Natural killer cell (primary cell): ENCODE results near the gene MITF. TPM values are rescaled to one million over a fixed set of nuclear protein-coding genes. Genes with fewer than 3 reads are reported as not detected.

Source experiments
- ATAC-seq, 3 donors: fragments of 150-1000 bp in 2 of 3; fragments of 200-7000 bp in 1 of 3; cut with Tn5 transposase; 1 replicate in 1 of 3; 2 replicates in 2 of 3; pipeline ENCODE4 v1.10.0; 2021; ENCODE audit warnings: mild to moderate bottlenecking in 2 of 3, moderate library complexity in 2 of 3
- DNase-seq, 2 donors: peaks; one replicate each; pipeline versions ENCODE4 v3.0.0 to v3.0.0-alpha.2; 2013 to 2021; ENCODE audit warnings: mixed read lengths in 1 of 2
- H3K27ac ChIP-seq: one replicate; pipeline ENCODE4 v1.5.1; 2013; ENCODE audit warnings: mild to moderate bottlenecking, low read length
- H3K27me3 ChIP-seq: one replicate; pipeline ENCODE4 v1.6.1; 2013; ENCODE audit warnings: low read length; ENCODE audit not compliant: control insufficient read depth, insufficient read depth
- H3K36me3 ChIP-seq: one replicate; pipeline ENCODE4 v1.6.1; 2013; ENCODE audit warnings: low read length; ENCODE audit not compliant: control insufficient read depth, insufficient read depth
- H3K4me1 ChIP-seq: one replicate; pipeline ENCODE4 v1.6.1; 2013; ENCODE audit warnings: low read length; ENCODE audit not compliant: control insufficient read depth, insufficient read depth
- H3K4me3 ChIP-seq: one replicate; pipeline ENCODE4 v1.5.1; 2013; ENCODE audit warnings: low read length
- H3K9me3 ChIP-seq: one replicate; pipeline ENCODE4 v1.6.1; 2013; ENCODE audit warnings: low read length; ENCODE audit not compliant: control insufficient read depth, insufficient read depth
- H3K27ac Mint-ChIP-seq, 2 donors: one replicate each; pipeline ENCODE4 v1.8.0; 2022; ENCODE audit warnings: mild to moderate bottlenecking in 2 of 2, mixed read lengths in 2 of 2, moderate library complexity in 1 of 2
- H3K27me3 Mint-ChIP-seq, 2 donors: one replicate each; pipeline ENCODE4 v1.8.0; 2022; ENCODE audit warnings: low read depth in 2 of 2, mixed read lengths in 2 of 2
- H3K36me3 Mint-ChIP-seq: one replicate; pipeline ENCODE4 v1.8.0; 2022; ENCODE audit warnings: mixed read lengths
- H3K4me1 Mint-ChIP-seq, 2 donors: one replicate each; pipeline ENCODE4 v1.8.0; 2022; ENCODE audit warnings: mixed read lengths in 2 of 2
- H3K4me3 Mint-ChIP-seq: one replicate; pipeline ENCODE4 v1.8.0; 2022; ENCODE audit warnings: mild to moderate bottlenecking, moderate library complexity, mixed read lengths
- H3K9me3 Mint-ChIP-seq, 2 donors: one replicate each; pipeline ENCODE4 v1.8.0; 2022; ENCODE audit warnings: mixed read lengths in 2 of 2
- CTCF ChIP-seq: fragments of 200-600 bp; IDR thresholded peaks from one replicate; pipeline ENCODE4 v1.8.0; 2022; ENCODE audit warnings: antibody characterized with exemption
- WGBS: methylation state at CpG from one replicate; pipeline ENCODE4 v1.1.7; 2013; ENCODE audit warnings: missing lambda C conversion rate; ENCODE audit not compliant: insufficient coverage; 5-methylcytosine and 5-hydroxymethylcytosine counted together
- intact Hi-C: fragments of 100-400 bp; cut with micrococcal nuclease; formaldehyde crosslinking; loops from one replicate; pipeline ENCODE4 v1.14.2; 2022
- total RNA-seq, 4 donors: library from RNA; stranded (reverse); fragments of 120-200 nt in 1 of 4; gene quantifications; one replicate each; pipeline versions ENCODE4 v1.2.3 to v1.2.4, GENCODE V29; 2013 to 2022

MITF gene
- total RNA-seq, 3 donors from 2014 or later (not counting 1 experiment from before 2014, with no cell fraction given), result 0.23 to 1.5 (median 0.54) TPM

- Histone ChIP-seq H3K4me1 (no peaks in the 10 kb centered on the region), H3K9me3 (no peaks in the 10 kb centered on the region), H3K4me3 (no peak overlapping the region), H3K36me3 (no peaks in the 10 kb centered on the region), H3K27me3 (no peaks in the 10 kb centered on the region), H3K27ac (no peak overlapping the region)
- Mint-ChIP-seq H3K4me1 (no peaks in the 10 kb centered on the region), H3K4me3 (no peak overlapping the region), H3K27me3 (no peaks in the 10 kb centered on the region), H3K36me3 (no peaks in the 10 kb centered on the region), H3K27ac (no peak overlapping the region), H3K9me3 (peaks cover 3 to 4% of the 10 kb centered on the region in 2 donors)
- ATAC-seq (no peak), DNase-seq (no peak)
- WGBS, result 71% methylated on average over 1 of the region's 3 CpGs
- intact Hi-C loops, result no loop called here
- TF ChIP-seq CTCF, result no peak
Observed at GRCh38 chr3:69856965-69857705, 117.9 kb downstream of the MITF start.

GRCh38 chr3:69861556-69861955, 122.3 kb downstream of the MITF start:
- no peak for TF ChIP-seq CTCF
- Mint-ChIP-seq H3K4me1 (no peaks in the 10 kb centered on the region), H3K27ac (no peak overlapping the region), H3K27me3 (no peaks in the 10 kb centered on the region), H3K4me3 (no peak overlapping the region), H3K9me3 (peaks cover 4 to 8% of the 10 kb centered on the region in 2 donors), H3K36me3 (no peaks in the 10 kb centered on the region)
- ATAC-seq, result no peak
- intact Hi-C loops, result no loop called here
- Histone ChIP-seq H3K27me3 (no peaks in the 10 kb centered on the region), H3K4me3 (no peak overlapping the region), H3K4me1 (no peaks in the 10 kb centered on the region), H3K36me3 (no peaks in the 10 kb centered on the region), H3K9me3 (no peaks in the 10 kb centered on the region), H3K27ac (no peak overlapping the region)
- 84% methylated on average over 3 of the region's 3 CpGs for WGBS
- no peak for DNase-seq

GRCh38 chr3:69864141-69864540, 124.9 kb downstream of the MITF start:
- no peaks in the 10 kb centered on the region for H3K4me1 ChIP-seq
- WGBS, result 93% methylated on average over 3 of the region's 3 CpGs
- intact Hi-C loops, result no loop called here
- H3K27ac Mint-ChIP-seq, result no peak overlapping the region
- no peak overlapping the region for H3K27ac ChIP-seq
- H3K36me3 Mint-ChIP-seq, result no peaks in the 10 kb centered on the region
- ATAC-seq (no peak), DNase-seq (no peak)
- H3K27me3 ChIP-seq, result no peaks in the 10 kb centered on the region
- no peak overlapping the region for H3K4me3 Mint-ChIP-seq
- H3K9me3 Mint-ChIP-seq, result peaks cover 4 to 8% of the 10 kb centered on the region in 2 donors
- H3K9me3 ChIP-seq, result no peaks in the 10 kb centered on the region
- no peaks in the 10 kb centered on the region for H3K4me1 Mint-ChIP-seq
- TF ChIP-seq CTCF, result no peak
- H3K4me3 ChIP-seq, result no peak overlapping the region
- no peaks in the 10 kb centered on the region for H3K36me3 ChIP-seq
- H3K27me3 Mint-ChIP-seq, result no peaks in the 10 kb centered on the region

- DNase-seq (no peak), ATAC-seq (no peak)
- Mint-ChIP-seq H3K9me3 (peaks cover 4 to 8% of the 10 kb centered on the region in 2 donors), H3K4me3 (no peak overlapping the region), H3K36me3 (no peaks in the 10 kb centered on the region), H3K4me1 (no peaks in the 10 kb centered on the region), H3K27me3 (no peaks in the 10 kb centered on the region), H3K27ac (no peak overlapping the region)
- intact Hi-C loops, result no loop called here
- WGBS, result 83% methylated on average over 2 of the region's 2 CpGs
- Histone ChIP-seq H3K4me1 (no peaks in the 10 kb centered on the region), H3K4me3 (no peak overlapping the region), H3K36me3 (no peaks in the 10 kb centered on the region), H3K9me3 (no peaks in the 10 kb centered on the region), H3K27ac (no peak overlapping the region), H3K27me3 (no peaks in the 10 kb centered on the region)
- TF ChIP-seq CTCF, result no peak
Observed at GRCh38 chr3:69864766-69865165, 125.5 kb downstream of the MITF start.
